Panc1 (cell line): ENCODE measurements around the gene PSENEN.

Experiments used
- CTCF ChIP-seq: fragments of 450-650 bp; IDR thresholded peaks from 2 replicates; pipeline ENCODE4 v1.5.1; 2017; ENCODE audit warnings: mild to moderate bottlenecking
- POLR2AphosphoS5 ChIP-seq: IDR thresholded peaks from 2 replicates; pipeline ENCODE4 v1.6.1; 2012; ENCODE audit warnings: mild to moderate bottlenecking, low read depth, low read length, moderate library complexity
- REST ChIP-seq, 2 experiments: IDR thresholded peaks; 2 replicates each; pipeline ENCODE4 v1.6.1; 2011 to 2012; ENCODE audit warnings: low read depth in 2 of 2, control low read depth in 1 of 2, low read length in 1 of 2, mild to moderate bottlenecking in 1 of 2, moderate library complexity in 1 of 2; ENCODE audit not compliant: insufficient read depth in 1 of 2
- SIN3A ChIP-seq: IDR thresholded peaks from 2 replicates; pipeline ENCODE4 v1.6.1; 2012; ENCODE audit warnings: low read depth, mild to moderate bottlenecking, low read length, moderate library complexity, borderline replicate concordance; ENCODE audit not compliant: insufficient read depth
- TCF7L2 ChIP-seq: IDR thresholded peaks from 2 replicates; pipeline ENCODE4 v1.6.1; 2011; ENCODE audit warnings: mild to moderate bottlenecking, low read depth, low read length, inconsistent platforms

DNA sequence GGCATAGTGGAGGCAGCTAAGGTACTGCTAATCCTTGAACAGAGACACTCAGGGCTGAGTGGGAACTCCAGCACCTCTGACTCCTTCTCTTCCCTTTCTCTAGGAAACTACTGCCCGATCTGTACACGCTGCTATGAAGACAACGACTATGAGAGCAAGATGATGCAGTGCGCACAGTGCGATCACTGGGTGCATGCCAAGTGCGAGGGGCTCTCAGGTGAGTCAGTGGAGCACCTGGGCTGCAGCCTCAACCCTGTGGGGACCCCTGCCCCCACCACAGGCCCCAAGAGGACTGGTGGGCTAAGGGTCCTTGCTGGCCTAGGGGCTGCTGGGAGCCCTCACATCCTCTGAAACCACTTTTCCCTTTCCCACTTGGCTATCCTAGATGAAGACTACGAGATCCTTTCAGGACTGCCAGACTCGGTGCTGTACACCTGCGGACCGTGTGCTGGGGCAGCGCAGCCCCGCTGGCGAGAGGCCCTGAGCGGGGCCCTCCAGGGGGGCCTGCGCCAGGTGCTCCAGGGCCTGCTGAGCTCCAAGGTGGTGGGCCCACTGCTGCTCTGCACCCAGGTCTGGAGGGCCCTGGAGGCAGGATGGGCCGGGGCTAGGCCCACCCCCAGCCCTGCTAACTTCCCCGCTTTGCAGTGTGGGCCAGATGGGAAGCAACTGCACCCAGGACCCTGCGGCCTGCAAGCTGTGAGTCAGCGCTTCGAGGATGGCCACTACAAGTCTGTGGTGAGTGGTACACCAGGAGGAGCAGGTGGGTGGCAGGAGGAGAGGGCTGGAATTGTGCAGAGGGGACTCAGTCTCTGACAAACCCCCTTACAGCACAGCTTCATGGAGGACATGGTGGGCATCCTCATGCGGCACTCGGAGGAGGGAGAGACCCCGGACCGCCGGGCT, 18.1 kb upstream of the PSENEN start:
- no peak for TF ChIP-seq CTCF
- TF ChIP-seq POLR2AphosphoS5 = no peak
- TF ChIP-seq SIN3A = no peak
- no peak for TF ChIP-seq REST (IDR thresholded peaks at IDR 0.05; ENCODE audit: insufficient read depth in 1 of 2, low read depth in 2 of 2, low read length in 1 of 2)
- TF ChIP-seq TCF7L2 = no peak
